LHCN-M2 (cell line): ENCODE measurements around the gene GPN1. TPM values are rescaled to one million over a fixed set of nuclear protein-coding genes. Genes with fewer than 3 reads are reported as not detected.
"Not testable (repeated sequence)": the region's sequence is repeated elsewhere in the genome, so short reads cannot be mapped to it uniquely, and the experiment has no call there.

Experiments used
- DNase-seq: peaks from one replicate; pipeline ENCODE4 v3.0.0-alpha.2; 2012; ENCODE audit warnings: low read depth
- total RNA-seq: library from RNA; depleted of rRNA; stranded (reverse); fragments of >200 nt; gene quantifications from 2 replicates; pipeline ENCODE4 v1.2.3, GENCODE V29; 2014

Gene GPN1
- total RNA-seq, 1 experiment from 2014 or later, result 52.0 TPM

- DNase-seq, result peak; percentile 76
These were observed 1.9 kb upstream of the GPN1 start for GRCh38 chr2:27626921-27627320.

GRCh38 chr2:27627963-27628766, 685 bp upstream of the GPN1 start:
- DNase-seq, result peak; percentile 89

DNA sequence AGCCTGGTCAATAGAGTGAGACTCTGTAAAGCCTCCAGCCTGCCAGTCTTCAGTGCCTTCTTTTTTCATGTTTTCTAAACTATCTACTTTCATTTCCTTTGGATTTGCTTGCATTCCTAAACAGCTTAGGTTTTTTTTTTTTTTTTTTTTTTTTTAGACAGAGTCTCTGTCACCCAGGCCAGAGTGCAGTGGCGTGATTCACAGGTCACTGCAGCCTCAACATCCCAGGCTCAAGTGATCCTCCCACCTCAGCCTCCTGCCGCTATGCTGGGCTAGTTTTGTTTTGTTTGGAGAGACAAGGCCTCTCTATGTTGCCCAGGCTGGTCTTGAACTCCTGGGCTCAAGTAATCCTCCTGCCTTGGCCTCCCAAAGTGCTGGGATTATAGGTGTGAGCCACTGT, 1.4 kb downstream of the GPN1 start:
- DNase-seq, result not testable (repeated sequence)

- no peak for DNase-seq
These were observed 5.4 kb downstream of the GPN1 start for GRCh38 chr2:27634291-27634690.

DNA sequence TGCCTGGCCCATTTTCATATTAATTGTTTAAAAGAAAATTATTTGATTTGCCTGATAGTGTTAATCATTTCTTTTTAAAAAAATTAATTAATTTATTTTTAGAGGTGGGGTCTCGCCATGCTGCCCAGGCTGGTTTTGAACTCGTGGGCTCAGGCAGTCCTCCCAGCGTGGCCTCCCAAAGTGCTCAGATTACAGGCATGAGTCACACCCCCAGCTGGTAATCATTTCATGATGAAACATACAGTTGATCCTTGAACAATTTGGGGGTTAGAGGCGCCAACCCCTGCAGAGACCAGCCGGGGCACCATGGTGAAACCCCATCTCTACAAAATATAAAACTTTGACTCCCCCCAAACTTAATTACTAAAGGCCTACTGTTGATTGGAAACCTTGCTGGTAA, 7.9 kb downstream of the GPN1 start:
- DNase-seq, result peak; percentile 41

DNA sequence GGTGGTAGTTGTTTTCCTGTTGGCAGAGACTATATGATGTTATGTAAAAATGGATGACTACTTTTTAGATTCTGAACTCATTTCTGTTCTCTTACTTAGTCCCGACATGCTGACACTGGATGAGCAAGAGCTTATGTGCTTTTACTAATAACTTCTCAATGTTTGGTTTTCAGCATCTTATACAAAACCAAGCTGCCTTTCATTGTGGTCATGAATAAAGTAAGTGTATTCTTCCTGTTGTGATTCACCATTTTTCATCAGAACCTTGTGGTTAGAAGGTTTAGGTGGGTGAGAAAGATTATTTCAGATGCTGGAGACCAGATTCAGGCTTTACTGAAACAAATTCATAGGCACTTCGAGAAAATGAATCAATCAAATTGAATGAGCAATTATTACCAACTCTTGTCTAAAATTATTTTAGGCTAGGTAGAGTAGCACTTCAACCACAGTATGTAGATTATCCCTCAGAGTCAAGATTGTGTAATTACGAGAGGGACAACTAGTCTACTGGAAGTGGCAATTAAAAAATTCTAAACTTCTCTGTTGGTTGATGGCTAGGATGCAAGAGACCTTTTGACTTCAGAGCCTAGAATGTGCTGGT, 9.3 kb downstream of the GPN1 start:
- DNase-seq, result peak; percentile 88

GRCh38 chr2:27638709-27639108, 9.9 kb downstream of the GPN1 start:
- DNase-seq, result peak; percentile 80

GRCh38 chr2:27640722-27641245, 11.9 kb downstream of the GPN1 start:
- no peak for DNase-seq

DNA sequence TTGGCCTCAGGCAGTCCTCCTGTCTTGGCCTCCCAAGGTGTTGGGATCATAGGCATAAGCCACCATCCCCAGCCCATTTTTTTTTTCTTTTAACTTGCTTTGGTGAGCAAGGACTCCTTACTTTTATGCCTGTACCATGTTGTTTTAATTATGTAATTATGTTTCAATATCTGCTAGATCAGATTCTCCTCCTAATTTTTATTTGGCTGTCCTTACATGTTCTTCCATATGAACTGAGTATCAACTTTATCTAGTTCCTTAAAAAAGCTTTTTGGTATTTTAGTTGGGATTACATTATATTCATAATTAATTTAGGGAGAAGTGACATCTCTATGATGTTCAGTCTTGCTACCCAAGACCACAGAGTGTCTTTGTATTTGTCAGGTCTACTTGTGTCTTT, 16.3 kb downstream of the GPN1 start:
- DNase-seq, result no peak

- DNase-seq, result peak; percentile 23
These were observed 18.4 kb downstream of the GPN1 start for GRCh38 chr2:27647289-27647688.

- no peak for DNase-seq
These were observed 18.9 kb downstream of the GPN1 start for GRCh38 chr2:27647737-27648136.

GRCh38 chr2:27651056-27651455, 22.2 kb downstream of the GPN1 start:
- no peak for DNase-seq

DNA sequence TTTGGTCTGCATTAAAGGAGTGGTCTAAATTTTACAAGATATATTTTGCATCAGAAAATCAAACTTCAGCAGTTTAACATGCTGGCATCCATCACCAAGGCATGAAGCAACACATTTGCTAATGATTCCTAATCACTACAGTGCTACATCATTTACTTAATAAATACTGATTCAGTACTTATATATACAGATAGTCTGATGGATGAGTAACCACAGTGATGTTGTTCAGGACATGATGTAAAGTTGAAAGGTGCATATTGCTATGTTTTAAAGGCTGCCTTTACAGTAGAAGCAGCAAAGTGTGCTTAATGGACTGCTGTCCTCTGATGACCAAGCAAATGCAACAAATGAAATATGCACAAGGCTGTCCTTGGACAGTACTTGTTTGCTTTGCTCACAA, 23.5 kb downstream of the GPN1 start:
- DNase-seq, result no peak

GRCh38 chr2:27652790-27653189, 23.9 kb downstream of the GPN1 start:
- DNase-seq, result no peak

- DNase-seq, result no peak
These were observed 24.5 kb downstream of the GPN1 start for GRCh38 chr2:27653397-27653796.

- peak; percentile 42 for DNase-seq
These were observed 26.5 kb downstream of the GPN1 start for GRCh38 chr2:27655155-27655951.

DNA sequence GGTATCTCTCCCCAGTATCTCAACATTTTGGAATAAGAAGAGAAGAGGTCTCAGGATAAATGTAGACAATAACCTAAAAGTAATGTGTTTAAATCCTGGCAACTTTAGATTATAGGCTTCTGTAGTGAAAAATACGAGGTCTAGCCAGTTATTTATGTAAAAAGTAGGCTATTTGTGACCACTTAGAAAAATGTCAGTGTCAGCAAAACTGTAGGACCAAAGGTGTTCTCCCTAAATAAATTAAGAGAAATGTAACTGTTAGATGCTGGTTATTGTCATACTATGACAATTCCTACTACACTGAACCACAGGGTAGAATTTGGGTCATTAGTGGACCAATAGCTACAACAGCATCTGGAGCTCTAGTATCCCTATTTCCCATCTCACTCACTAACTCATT, 32.5 kb downstream of the GPN1 start:
- DNase-seq, result no peak

DNA sequence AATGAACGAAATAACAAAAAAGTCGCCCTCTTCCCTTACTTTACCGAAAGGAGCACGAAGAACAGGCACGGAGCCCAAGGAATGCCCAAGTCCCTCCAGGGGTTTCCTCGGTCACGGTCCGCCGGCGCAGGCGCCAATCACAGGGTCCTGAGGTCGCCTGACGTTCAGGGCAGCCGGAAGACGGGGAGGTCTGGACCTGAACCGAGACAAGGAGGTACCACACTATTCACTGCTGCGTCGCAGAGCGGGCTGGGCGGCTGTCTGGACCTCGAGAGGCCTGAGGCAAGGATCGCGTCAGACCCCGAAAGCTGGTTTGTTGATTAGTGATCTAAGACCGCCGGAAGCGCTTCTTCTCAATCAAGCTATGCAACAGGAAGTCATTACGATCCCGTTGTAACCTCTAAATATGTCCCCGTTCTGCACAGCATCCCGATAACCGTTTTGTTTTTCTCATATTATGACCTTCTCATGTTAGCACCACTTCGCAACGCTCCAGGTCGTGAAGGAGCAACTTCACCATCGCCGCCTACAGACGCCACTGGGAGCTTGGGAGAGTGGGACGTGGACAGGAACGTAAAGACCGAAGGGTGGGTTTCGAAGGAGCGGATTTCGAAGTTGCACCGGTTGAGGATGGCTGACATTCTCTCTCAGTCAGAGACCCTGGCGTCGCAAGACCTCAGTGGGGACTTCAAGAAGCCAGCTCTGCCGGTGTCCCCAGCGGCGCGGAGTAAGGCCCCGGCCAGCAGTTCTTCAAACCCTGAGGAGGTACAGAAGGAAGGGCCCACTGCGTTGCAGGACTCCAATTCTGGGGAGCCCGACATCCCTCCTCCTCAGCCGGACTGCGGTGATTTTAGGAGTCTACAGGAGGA, 34.7 kb downstream of the GPN1 start, which contains the start of the genes SLC4A1AP and SUPT7L:
TSS of gene SLC4A1AP (plus strand) at position 605 of the 869 bp plus-strand sequence. CDS start at position 631, 26 bp downstream.
TSS of gene SUPT7L (minus strand) at position 330 of the 869 bp plus-strand sequence. CDS start 1,422 bp downstream, outside the sequence.
- DNase-seq, result peak; percentile 83

- no peak for DNase-seq
These were observed 35.3 kb downstream of the GPN1 start for GRCh38 chr2:27664154-27664574.

DNA sequence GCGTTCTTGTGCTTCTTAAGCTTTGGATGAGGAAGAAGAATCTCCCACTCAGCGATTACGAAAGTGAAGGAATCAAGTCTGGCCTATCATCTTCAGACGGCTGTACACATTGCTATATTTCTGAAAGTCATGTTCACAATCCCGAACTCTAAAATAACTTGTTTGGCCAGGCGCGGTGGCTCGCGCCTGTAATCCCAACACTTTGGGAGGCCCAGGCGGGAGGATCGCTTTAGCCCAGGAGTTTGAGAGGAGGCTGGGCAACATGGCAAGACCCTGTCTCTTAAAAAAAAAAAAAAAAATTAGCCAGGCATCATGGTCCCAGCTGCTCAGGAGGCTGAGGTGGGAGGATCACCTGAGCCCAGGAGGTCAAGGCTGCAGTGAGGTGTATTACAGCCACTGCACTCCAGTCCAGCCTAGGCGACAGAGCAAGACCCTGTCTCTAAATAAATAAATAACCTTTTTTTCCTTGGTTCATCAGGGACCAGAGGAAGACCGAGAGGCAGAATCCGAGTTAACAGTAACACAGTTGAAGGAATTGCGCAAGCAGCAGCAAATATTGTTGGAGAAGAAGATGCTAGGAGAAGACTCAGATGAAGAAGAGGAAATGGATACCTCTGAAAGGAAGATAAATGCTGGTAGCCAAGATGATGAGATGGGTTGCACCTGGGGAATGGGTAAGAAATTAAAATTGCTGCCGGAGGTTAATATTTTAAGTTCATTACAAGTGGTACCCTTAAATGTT, 35.9 kb downstream of the GPN1 start:
- DNase-seq, result no peak
